Measurements from ENCODE around the gene CAMSAP1.

The CAMSAP1 gene

GRCh38 chr9:135876936-135877335, 30.4 kb downstream of the CAMSAP1 start:
- TF ChIP-seq ZC3H10 (CRISPR knock-in tag; IDR thresholded peaks at IDR 0.05) (no peak), CSRNP3 (CRISPR knock-in tag; IDR thresholded peaks at IDR 0.05) (no peak), CREB5 (CRISPR knock-in tag; IDR thresholded peaks at IDR 0.05; ENCODE audit: low read depth) (no peak), ARNTL (CRISPR knock-in tag; IDR thresholded peaks at IDR 0.05; ENCODE audit: borderline replicate concordance, low read depth) (no peak), BACH2 (CRISPR knock-in tag; IDR thresholded peaks at IDR 0.05; ENCODE audit: borderline replicate concordance) (no peak), ZNF8 (CRISPR knock-in tag; IDR thresholded peaks at IDR 0.05) (no peak), TSHZ2 (CRISPR knock-in tag; IDR thresholded peaks at IDR 0.05) (no peak), POU6F1 (CRISPR knock-in tag; IDR thresholded peaks at IDR 0.05; ENCODE audit: borderline replicate concordance, low read depth) (no peak)
- ATAC-seq = no peak

- TF ChIP-seq TCF4 (CRISPR knock-in tag; IDR thresholded peaks at IDR 0.05; ENCODE audit: borderline replicate concordance) = no peak
- TF ChIP-seq ESRRG (CRISPR knock-in tag; IDR thresholded peaks at IDR 0.05) = no peak
- TF ChIP-seq RARB (CRISPR knock-in tag; IDR thresholded peaks at IDR 0.05) = no peak
- no peak for TF ChIP-seq PPARA (CRISPR knock-in tag; IDR thresholded peaks at IDR 0.05; ENCODE audit: borderline replicate concordance)
- TF ChIP-seq TOX (CRISPR knock-in tag; IDR thresholded peaks at IDR 0.05; ENCODE audit: borderline replicate concordance) = no peak
- no peak for TF ChIP-seq GLIS3 (CRISPR knock-in tag; IDR thresholded peaks at IDR 0.05)
- TF ChIP-seq ZNF565 (CRISPR knock-in tag; conservative IDR thresholded peaks at IDR 0.05; ENCODE audit: low read depth) = no peak
- TF ChIP-seq OSR1 (CRISPR knock-in tag; IDR thresholded peaks at IDR 0.05) = no peak
- no peak for TF ChIP-seq POU6F1 (CRISPR knock-in tag; IDR thresholded peaks at IDR 0.05; ENCODE audit: borderline replicate concordance, low read depth)
- TF ChIP-seq BACH2 (CRISPR knock-in tag; IDR thresholded peaks at IDR 0.05; ENCODE audit: borderline replicate concordance) = no peak
- no peak for TF ChIP-seq ARNTL (CRISPR knock-in tag; IDR thresholded peaks at IDR 0.05; ENCODE audit: borderline replicate concordance, low read depth)
- TF ChIP-seq ZC3H10 (CRISPR knock-in tag; IDR thresholded peaks at IDR 0.05) = no peak
- no peak for TF ChIP-seq ZFP3 (CRISPR knock-in tag; IDR thresholded peaks at IDR 0.05)
- TF ChIP-seq ZFP30 (CRISPR knock-in tag; IDR thresholded peaks at IDR 0.05) = no peak
- ATAC-seq = no peak
Measured at GRCh38 chr9:135874859-135875258, 32.5 kb downstream of the CAMSAP1 start.

- no peak for ATAC-seq
- TF ChIP-seq GLIS3 (CRISPR knock-in tag; IDR thresholded peaks at IDR 0.05) (no peak), TSHZ2 (CRISPR knock-in tag; IDR thresholded peaks at IDR 0.05) (no peak), CSDC2 (CRISPR knock-in tag; IDR thresholded peaks at IDR 0.05) (no peak), ZNF565 (CRISPR knock-in tag; conservative IDR thresholded peaks at IDR 0.05; ENCODE audit: low read depth) (no peak), TCF4 (CRISPR knock-in tag; IDR thresholded peaks at IDR 0.05; ENCODE audit: borderline replicate concordance) (no peak), SNAI2 (CRISPR knock-in tag; IDR thresholded peaks at IDR 0.05) (no peak), ZNF70 (CRISPR knock-in tag; IDR thresholded peaks at IDR 0.05) (no peak), RARB (CRISPR knock-in tag; IDR thresholded peaks at IDR 0.05) (no peak), CREB5 (CRISPR knock-in tag; IDR thresholded peaks at IDR 0.05; ENCODE audit: low read depth) (no peak), POU6F1 (CRISPR knock-in tag; IDR thresholded peaks at IDR 0.05; ENCODE audit: borderline replicate concordance, low read depth) (no peak)
Measured at GRCh38 chr9:135869909-135870308, 37.4 kb downstream of the CAMSAP1 start.

Measured in SK-N-SH treated with all-trans-retinoic acid at 6 μM for 48 hours (cell line).